ENCODE data around the gene FARSB.

FARSB gene

DNA sequence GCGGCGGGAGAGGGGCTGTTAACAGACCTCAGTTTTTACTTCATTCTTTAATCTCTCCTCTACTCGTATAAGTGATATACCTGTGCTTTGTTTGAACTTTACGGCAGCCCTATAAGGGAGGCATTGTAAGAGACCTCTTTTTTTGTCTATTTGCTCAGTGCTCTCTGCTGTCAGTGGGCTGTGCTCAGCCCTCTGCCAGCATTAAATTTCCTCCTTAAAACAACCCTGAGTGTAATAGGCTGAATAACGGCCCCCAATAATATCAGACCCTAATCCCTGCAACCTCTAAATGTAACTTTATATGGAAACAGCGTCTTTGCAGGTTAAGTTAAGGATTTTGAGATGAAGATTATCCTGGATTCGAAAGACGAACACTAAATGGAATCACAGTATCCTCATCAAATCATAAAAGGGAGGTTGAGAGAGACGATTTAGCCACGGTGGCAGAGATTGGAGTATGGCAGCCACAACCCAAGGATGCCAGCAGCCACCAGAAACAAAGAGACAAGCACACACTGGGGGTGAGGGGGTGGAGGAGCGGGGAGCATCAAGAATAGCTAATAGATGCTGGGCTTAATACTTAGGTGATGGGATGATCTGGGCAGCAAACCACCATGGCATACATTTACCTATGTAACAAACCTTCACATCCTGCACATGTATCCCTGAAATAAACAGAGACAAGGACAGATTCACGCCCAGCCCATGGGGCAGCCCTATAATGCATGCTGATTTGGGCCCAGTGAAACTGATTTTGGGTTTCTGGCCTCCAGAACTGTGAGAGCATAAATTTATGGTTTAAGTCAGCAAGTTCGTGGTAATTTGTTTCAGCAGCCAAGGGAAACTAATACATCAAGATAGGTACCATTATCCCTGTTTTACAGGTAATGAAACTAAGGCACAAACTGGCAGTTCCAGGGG is 894 bp upstream of the FARSB start:
- DNase-seq: no peak

DNA sequence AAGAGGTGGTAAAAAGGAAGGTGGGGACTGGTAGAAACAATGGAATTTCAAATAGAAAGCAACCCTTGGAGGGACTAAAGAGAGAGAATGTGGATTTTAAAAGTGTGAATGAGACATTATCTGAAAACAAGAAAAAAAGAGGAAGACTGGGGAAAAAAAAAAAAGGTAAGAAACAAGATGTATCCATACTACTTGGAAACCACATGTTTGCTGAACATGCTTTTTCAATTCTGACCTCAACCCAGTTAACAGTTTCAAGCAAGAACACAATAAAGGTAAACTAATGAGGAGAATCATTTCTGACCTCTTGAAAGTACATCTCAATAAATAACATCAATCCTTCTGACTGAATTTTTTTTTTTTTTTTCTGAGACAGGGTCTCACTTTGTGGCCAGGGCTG is 2.6 kb downstream of the FARSB start:
- no peak for DNase-seq

- DNase-seq: no peak
These were observed 3.2 kb downstream of the FARSB start for GRCh38 chr2:222652491-222653255.

DNA sequence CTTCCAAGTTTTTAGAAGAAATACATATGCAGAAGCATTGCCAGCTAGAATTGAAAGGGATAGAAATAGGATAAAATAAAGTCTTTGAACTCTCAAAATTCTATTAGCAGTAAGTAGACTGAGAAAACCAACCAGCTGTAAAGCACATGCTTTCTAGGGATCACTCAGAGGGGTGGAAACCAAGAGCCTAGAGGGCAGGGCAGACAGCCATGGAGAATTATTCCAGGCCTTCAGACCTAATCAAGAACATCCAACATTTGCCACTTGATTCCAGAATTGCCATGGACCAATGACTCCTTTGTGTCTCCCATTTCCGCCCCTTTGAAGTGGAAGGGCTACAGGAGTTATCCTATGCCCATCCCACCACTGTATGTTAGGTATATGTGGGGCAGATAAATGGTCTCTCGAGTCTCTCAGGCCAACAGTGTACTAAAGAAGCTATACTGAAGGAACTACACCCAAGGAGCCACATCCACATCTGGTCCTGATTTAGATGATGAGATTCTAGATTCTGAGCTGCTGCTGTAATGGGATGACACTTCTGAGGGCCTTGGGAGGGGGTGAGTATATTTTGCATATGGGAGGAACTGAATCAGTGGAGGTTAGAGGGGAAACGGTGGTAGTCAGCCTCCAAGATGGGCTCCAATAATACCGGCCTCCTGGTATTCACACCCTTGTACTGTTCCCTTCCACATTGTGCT is 4.0 kb downstream of the FARSB start:
- no peak for DNase-seq

GRCh38 chr2:222649801-222650200 is 6.1 kb downstream of the FARSB start:
- no peak for DNase-seq

DNA sequence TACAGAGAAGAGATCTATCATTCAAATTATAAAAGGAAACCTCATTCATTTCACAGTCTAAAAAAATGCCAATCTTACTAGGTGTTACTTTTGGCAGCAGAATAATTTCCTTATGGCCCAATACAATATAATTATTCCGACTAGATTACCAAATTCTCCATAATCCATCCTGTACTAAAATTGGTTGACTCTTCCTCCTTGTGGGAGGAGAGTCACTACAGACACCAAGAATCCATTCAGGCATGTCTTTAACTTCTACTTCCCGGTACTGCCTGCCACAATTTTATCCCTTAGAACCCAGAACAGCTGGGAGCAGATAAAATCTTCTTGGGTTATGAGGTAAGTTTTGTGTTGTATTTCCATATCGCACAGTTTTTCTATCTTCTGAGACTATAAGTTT is 9.9 kb downstream of the FARSB start:
- no peak for DNase-seq

- DNase-seq: no peak
These were observed 12.8 kb downstream of the FARSB start for GRCh38 chr2:222643134-222643533.

DNA sequence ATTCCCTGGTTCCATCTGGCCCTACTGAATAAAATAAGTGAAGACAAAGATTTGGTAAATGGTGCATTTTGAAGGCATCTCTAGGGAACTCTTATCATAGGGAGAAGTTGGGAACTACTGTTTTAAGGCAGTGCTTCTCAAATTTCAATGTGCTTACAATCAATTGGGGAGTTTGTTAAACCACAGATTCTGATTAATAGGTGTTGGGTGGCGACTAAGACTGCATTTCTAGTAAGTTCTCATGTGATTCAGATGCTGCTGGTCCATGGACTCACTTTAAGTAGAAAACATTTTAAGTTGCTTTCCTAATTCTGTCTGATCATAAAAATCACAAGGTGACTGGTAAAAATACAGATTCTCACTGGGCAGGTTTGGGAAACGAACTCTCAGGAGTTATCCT is 14.6 kb downstream of the FARSB start:
- no peak for DNase-seq

DNA sequence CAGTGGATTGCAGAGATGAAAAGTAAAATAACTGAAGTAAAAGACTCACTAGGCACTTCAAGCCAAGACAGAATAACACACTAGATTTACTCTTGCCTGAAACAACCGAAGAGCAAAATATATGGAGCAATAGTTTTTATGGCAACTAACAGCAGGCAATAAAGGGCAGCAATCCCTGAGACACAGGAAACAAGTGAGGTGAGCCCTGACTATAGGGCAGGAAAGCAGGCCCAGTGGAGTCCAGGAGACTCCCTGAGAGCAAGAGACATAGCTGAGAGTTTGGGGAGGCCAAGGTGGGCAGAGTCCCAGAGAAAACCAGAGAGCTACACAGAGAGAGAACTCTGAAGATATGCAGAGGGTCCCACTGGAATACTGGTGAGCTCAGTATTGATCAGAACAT is 18.8 kb downstream of the FARSB start:
- DNase-seq: no peak

- DNase-seq: no peak
These were observed 20.6 kb downstream of the FARSB start for GRCh38 chr2:222635295-222635694.

DNA sequence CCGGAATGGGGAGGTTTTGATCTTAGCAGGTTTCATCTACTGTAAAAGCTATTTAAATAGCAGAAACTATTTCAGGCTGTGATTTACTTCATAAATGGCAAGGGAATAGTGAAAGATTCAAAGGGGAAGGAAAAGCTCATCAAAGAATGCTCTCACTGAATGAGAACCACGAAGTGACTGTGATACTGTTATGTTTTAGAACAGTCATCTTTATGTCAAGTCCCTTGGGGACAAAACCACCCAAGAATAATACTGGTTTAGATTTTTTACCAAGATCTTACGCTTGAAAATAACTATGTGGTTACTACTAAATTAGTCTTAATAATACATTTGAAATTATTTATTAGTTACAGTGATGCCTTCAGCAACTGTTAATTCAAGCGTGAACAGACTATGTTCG is 28.1 kb downstream of the FARSB start:
- DNase-seq: no peak

DNA sequence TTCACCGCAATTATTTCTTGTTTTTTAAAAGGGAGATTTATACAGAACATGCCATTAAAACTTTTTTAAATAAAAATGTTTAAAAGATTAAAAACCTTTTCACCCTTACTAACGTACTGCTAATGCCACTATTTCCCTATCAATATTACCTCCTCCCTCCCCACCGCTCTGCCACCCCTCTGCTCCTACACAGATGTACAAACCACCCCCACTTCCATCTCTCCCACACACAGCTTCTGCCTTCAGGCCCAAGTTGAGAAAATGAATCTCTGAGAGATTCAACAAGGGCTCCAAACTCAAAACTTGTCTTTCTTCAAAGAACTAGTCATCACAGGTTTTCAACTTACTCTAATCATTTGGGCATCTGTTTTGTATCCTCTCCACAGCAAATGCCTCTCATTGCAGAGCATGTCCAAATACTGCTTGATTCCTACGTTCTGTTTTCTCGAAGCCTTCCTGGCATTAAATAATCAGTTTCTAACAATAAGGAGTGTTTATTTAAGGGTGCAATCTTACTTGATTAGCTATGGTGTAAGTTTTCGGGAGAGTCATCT is 32.1 kb downstream of the FARSB start:
- no peak for DNase-seq

DNA sequence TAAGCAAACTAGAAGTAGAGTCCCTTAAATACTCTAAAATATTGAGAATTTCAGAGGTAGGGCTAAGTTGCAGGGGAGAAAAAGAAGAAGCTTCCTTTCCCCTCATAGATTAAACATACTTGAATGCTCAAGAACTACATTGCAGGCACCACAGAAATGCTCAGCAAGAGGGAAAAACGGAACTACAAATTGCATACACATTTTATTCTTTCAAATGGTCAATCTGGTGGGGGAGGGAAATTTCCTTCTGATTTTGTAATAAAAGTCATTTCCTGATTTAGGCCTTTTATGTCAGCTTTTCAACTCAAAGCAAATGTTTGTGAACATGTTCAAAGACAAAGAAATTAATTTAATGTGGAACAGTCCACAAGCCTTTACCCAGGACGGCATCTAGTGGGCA is 33.0 kb downstream of the FARSB start:
- no peak for DNase-seq

GRCh38 chr2:222621893-222622292 is 34.0 kb downstream of the FARSB start:
- no peak for DNase-seq

- no peak for DNase-seq
These were observed 40.6 kb downstream of the FARSB start for GRCh38 chr2:222615320-222615719.

GRCh38 chr2:222613715-222614331 is 42.1 kb downstream of the FARSB start:
- no peak for DNase-seq

DNA sequence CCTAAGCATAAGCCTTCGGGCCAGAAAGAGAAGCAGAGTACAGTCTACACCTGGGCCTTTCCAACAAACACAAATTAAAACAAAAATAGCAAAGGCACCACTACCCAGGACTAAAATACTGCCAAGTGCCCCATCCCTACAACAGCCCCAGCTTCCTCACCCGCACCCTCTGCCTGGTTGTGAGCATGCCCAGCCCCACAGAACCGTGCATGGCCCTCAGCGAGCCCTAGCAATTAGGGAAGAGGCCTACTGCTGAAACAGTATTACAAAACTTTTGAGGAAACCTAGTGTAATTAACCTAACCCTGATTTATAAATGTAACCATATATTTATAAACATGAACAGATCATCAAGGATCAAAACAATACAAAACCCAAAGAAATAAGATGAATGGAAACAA is 44.2 kb downstream of the FARSB start:
- DNase-seq: no peak

DNA sequence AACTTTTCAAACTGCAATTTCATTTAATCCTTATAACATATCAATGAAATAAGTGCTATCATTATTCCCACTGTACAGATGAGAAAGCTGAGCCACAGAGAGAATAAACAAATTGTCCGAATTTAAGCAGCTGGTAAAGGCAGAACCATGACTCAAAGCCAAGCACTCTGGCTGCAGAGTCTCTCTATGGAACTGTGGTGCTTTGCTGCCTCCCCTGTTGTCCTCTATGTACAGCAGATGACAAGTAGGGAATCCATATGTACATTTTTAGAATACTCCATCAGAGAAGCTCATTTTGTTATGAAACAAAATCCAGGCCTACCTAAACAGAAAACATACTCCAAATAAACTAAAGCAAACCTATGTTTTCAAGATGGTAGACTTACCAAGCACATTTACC is 45.1 kb downstream of the FARSB start:
- no peak for DNase-seq

DNA sequence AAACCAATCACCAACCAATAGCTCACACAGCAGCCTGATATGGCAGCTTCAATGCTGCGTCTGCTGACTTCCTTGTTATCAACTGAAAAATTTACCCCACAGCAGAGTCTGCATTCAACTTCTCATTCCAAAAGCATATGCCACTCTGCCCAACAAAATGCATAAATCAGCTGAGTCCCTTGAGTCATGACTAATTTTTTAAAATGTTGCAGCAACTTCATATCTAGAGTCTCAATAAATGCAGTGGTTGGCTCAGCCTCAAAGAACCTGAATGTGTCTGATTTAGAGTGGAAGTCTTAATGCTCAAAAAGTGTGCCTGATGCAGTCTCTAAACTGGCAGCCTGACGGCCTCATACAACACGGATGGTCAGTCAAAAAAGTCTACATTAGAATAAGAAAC is 46.5 kb downstream of the FARSB start:
- no peak for DNase-seq

DNA sequence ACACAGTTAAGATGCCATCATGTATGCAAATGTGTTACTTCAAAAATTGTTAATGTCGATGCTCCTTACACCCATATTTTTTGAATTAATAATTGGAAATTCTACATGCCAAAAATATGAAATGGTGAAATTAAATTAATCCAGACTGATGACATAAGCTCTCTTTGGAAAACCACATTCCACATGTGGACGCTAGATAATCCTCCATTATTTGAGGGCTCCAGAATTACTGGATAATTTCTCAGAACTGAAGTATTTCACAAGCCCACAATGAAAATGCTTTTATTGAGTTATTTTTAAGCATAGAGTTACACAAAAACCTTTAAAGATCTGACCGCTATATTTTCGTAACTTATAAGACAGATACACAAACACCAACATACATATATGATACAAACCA is 47.8 kb downstream of the FARSB start:
- DNase-seq: no peak

GRCh38 chr2:222606306-222606705 is 49.6 kb downstream of the FARSB start:
- DNase-seq: no peak

GRCh38 chr2:222604749-222605515 is 51.0 kb downstream of the FARSB start:
- DNase-seq: no peak
